Neural progenitor cell (in vitro differentiated cells): ENCODE data around the gene CDR2L.

Source experiments
- CTCF ChIP-seq: fragments of 200-600 bp; sonication (generic); IDR thresholded peaks from 2 replicates; pipeline ENCODE4 v1.5.1; 2017; ENCODE audit warnings: antibody characterized with exemption, mild to moderate bottlenecking
- EZH2phosphoT487 ChIP-seq: fragments of 200-600 bp; sonication (generic); IDR thresholded peaks from 2 replicates; pipeline ENCODE4 v1.6.1; 2017; ENCODE audit warnings: antibody characterized with exemption

- TF ChIP-seq CTCF (no peak), EZH2phosphoT487 (no peak)
Observed at GRCh38 chr17:75024686-75025397, 37.4 kb downstream of the CDR2L start.
